OCI-LY7 (cell line): ENCODE data around the gene C3orf80. TPM values are rescaled to one million over a fixed set of nuclear protein-coding genes. Genes with fewer than 3 reads are reported as not detected.
"Not testable (repeated sequence)": the region's sequence is repeated elsewhere in the genome, so short reads cannot be mapped to it uniquely, and the experiment has no call there.

Experiments used
- BruUV-seq: library from RNA; stranded (reverse); fragments of 400-500 nt; replicated peaks from 2 replicates; lab custom pipeline; 2021; lab: Mats Ljungman, UMichigan
- CTCF ChIA-PET: fragments of 300-600 bp; sonication (Branson Sonifier 250); formaldehyde crosslinking; loops from one replicate; lab custom pipeline; 2022; ENCODE audit warnings: antibody characterized with exemption; ENCODE audit not compliant: unreplicated experiment; lab: Charles Lee
- POLR2A ChIA-PET: fragments of 300-600 bp; sonication (Branson Sonifier 250); formaldehyde crosslinking; loops from one replicate; lab custom pipeline; 2022; ENCODE audit warnings: antibody characterized with exemption; lab: Charles Lee
- DNase-seq: peaks from one replicate; pipeline ENCODE4 v3.0.0-alpha.2; 2015; ENCODE audit warnings: low spot score
- H2AFZ ChIP-seq: fragments of 200-600 bp; sonication (generic), shearing (Covaris generic); 2 replicates; pipeline ENCODE4 v1.6.1; 2014; ENCODE audit warnings: mild to moderate bottlenecking, antibody characterized with exemption, low read length, moderate library complexity
- H3K27ac ChIP-seq: fragments of 200-600 bp; sonication (generic); 2 replicates; pipeline ENCODE4 v1.5.1; 2014; ENCODE audit warnings: mixed run types, low read depth, mild to moderate bottlenecking, moderate library complexity, low read length, inconsistent platforms; ENCODE audit not compliant: poor library complexity, severe bottlenecking
- H3K36me3 ChIP-seq: fragments of 200-600 bp; sonication (generic); 2 replicates; pipeline ENCODE4 v1.6.1; 2014; ENCODE audit warnings: mild to moderate bottlenecking, antibody characterized with exemption, low read length, moderate library complexity, mixed read lengths; ENCODE audit not compliant: insufficient read depth
- H3K4me1 ChIP-seq: fragments of 200-600 bp; sonication (generic); 2 replicates; pipeline ENCODE4 v1.5.1; 2014; ENCODE audit warnings: mild to moderate bottlenecking, low read length; ENCODE audit not compliant: insufficient read depth, poor library complexity, severe bottlenecking
- H3K4me2 ChIP-seq: fragments of 200-600 bp; sonication (generic); 2 replicates; pipeline ENCODE4 v1.6.1; 2014; ENCODE audit warnings: mild to moderate bottlenecking, low read length
- H3K4me3 ChIP-seq: fragments of 200-600 bp; sonication (generic); 2 replicates; pipeline ENCODE4 v1.5.1; 2014; ENCODE audit warnings: mild to moderate bottlenecking, low read depth, low read length; ENCODE audit not compliant: poor library complexity, severe bottlenecking
- H3K79me2 ChIP-seq: fragments of 200-600 bp; sonication (generic); 2 replicates; pipeline ENCODE4 v1.6.1; 2016; ENCODE audit warnings: low read depth, mild to moderate bottlenecking, low read length, moderate library complexity, mixed read lengths; ENCODE audit not compliant: insufficient read depth
- H3K9me2 ChIP-seq: fragments of 200-600 bp; sonication (generic); 2 replicates; pipeline ENCODE4 v1.6.1; 2016; ENCODE audit warnings: mild to moderate bottlenecking, low read length, mixed read lengths; ENCODE audit not compliant: insufficient read depth
- H3K9me3 ChIP-seq: fragments of 200-600 bp; sonication (generic); 2 replicates; pipeline ENCODE4 v1.6.1; 2014; ENCODE audit warnings: mild to moderate bottlenecking, mixed run types, low read length, mixed read lengths
- H4K20me1 ChIP-seq: fragments of 200-600 bp; sonication (generic); 2 replicates; pipeline ENCODE4 v1.6.1; 2014; ENCODE audit warnings: mild to moderate bottlenecking, antibody characterized with exemption, low read length, moderate library complexity, mixed read lengths; ENCODE audit not compliant: insufficient read depth
- EZH2phosphoT487 ChIP-seq: fragments of 200-600 bp; sonication (generic); IDR thresholded peaks from 2 replicates; pipeline ENCODE4 v1.6.1; 2018; ENCODE audit warnings: low read depth, borderline replicate concordance, mild to moderate bottlenecking, mixed run types, antibody characterized with exemption, low read length, moderate library complexity, mixed read lengths
- intact Hi-C: fragments of 100-400 bp; cut with micrococcal nuclease; formaldehyde crosslinking; loops from one replicate; pipeline ENCODE4 v1.10.0; 2022; ENCODE audit not compliant: unreplicated experiment
- total RNA-seq, 2 experiments: library from RNA; depleted of rRNA in 1 of 2; stranded (reverse); fragments of >200 nt in 1 of 2; shearing (Covaris generic) in 1 of 2; gene quantifications; 2 replicates each; pipeline ENCODE4 v1.2.3, GENCODE V29; 2014 to 2022
- TF ChIP-seq, protein P1 (sequence below): fragments of 200-600 bp; sonication (generic); conservative IDR thresholded peaks from 2 replicates; pipeline ENCODE4 v1.5.1; 2014; ENCODE audit warnings: mild to moderate bottlenecking, antibody characterized with exemption, low read length, moderate library complexity, mixed read lengths

C3orf80 gene
- total RNA-seq, 2 experiments from 2014 or later = not detected

DNA sequence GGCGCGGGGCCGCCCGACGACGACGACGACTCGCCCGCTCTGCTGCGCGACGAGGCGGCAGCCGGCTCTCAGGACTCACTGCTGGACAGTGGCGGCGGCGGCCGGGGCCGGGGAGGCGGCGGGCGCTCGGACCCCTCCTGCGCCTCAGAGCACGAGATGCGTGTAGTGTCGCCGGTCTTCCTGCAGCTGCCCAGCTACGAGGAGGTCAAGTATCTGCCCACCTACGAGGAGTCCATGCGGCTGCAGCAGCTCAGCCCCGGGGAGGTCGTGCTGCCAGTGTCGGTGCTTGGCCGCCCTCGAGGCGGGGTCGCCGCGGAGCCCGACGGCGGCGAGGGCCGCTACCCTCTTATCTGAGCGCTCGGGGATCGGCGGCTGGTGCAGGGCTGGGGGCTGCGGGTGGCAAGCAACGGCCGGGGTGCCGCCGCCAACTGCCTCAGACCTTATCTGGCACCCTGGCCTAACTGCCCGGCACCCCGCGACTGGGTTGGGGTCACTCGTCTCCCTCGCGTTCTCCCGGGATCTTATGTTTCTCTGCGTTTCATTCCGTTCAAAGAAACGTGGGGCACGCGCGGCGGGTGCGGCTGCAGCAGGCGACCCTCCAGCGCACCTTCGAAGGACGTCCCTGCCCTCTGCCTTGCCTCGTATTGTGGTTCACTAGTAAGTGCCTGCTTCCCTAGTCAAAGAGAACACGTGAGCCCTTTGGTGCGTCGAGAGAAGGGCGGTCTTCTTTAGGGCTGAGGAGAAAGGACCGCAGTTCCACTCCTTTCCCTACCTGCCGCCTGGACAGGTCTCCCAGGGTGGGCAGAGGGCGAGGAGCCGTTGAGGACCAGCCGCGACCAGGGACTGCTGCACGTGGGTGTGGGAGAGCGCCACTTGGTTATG is 1.0 kb downstream of the C3orf80 start:
- H4K20me1 ChIP-seq = no peaks in the 10 kb centered on the region
- no peaks in the 10 kb centered on the region for H3K9me2 ChIP-seq
- no peak overlapping the region for H2AFZ ChIP-seq
- no peaks in the 10 kb centered on the region for H3K4me1 ChIP-seq
- H3K9me3 ChIP-seq = no peaks in the 10 kb centered on the region
- peak overlapping the region; percentile 54 for H3K4me3 ChIP-seq
- ChIA-PET CTCF (no interaction called here), POLR2A (no interaction called here)
- TF ChIP-seq, protein P1, sequence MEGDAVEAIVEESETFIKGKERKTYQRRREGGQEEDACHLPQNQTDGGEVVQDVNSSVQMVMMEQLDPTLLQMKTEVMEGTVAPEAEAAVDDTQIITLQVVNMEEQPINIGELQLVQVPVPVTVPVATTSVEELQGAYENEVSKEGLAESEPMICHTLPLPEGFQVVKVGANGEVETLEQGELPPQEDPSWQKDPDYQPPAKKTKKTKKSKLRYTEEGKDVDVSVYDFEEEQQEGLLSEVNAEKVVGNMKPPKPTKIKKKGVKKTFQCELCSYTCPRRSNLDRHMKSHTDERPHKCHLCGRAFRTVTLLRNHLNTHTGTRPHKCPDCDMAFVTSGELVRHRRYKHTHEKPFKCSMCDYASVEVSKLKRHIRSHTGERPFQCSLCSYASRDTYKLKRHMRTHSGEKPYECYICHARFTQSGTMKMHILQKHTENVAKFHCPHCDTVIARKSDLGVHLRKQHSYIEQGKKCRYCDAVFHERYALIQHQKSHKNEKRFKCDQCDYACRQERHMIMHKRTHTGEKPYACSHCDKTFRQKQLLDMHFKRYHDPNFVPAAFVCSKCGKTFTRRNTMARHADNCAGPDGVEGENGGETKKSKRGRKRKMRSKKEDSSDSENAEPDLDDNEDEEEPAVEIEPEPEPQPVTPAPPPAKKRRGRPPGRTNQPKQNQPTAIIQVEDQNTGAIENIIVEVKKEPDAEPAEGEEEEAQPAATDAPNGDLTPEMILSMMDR = no peak
- TF ChIP-seq EZH2phosphoT487 = no peak
- H3K4me2 ChIP-seq = peak overlapping the region; percentile 81; the same call in 1 of the 2 replicates
- no peak for DNase-seq
- no peaks in the 10 kb centered on the region for H3K79me2 ChIP-seq
- no peaks in the 10 kb centered on the region for H3K36me3 ChIP-seq
- BruUV-seq = no TSS peak
- H3K27ac ChIP-seq = no peak overlapping the region
- intact Hi-C loops = no loop called here

DNA sequence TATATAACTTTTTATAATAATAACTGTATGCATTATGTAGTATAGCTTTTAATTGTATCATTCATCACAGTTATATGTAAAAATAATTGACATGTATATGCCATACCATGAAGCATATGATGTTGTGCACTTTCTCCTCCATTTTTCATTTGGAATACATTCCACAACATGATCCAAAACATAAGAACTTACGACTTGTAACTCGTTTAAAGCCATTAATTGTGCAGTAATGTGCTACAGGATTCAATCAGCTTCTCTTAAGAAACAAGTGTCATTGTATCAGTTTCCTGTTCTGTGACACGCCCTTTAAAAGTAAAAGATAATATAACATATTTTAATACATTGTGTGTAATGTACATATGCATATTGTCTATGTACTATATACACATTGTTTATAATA is 2.2 kb downstream of the C3orf80 start:
- no peak for TF ChIP-seq EZH2phosphoT487
- TF ChIP-seq, protein P1 = no peak
- no TSS peak for BruUV-seq

DNA sequence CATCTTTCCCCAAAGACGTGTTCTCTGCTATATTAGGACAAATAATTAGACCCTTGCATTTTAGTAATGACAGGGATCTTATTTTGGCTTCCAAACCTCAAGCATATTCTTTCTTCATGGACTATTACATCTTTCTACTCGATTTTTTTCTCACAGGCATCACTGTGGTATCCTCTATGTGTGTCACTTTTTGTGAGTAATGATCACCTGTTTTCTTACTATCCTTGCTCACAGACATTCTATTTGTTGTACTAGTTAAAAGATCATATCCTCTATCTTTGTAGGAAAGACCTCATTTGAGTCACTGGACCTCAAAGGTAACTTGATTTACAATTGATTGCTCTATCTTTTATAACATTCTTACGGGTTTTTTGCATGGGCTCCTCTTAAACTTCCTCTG is 6.8 kb downstream of the C3orf80 start:
- Histone ChIP-seq H3K4me1 (no peaks in the 10 kb centered on the region), H3K27ac (no peak overlapping the region), H3K36me3 (no peaks in the 10 kb centered on the region), H3K79me2 (no peaks in the 10 kb centered on the region), H4K20me1 (no peaks in the 10 kb centered on the region), H3K9me2 (no peaks in the 10 kb centered on the region), H2AFZ (no peak overlapping the region), H3K9me3 (no peaks in the 10 kb centered on the region), H3K4me2 (no peak overlapping the region), H3K4me3 (no peak overlapping the region)
- POLR2A ChIA-PET = no interaction called here
- no peak for TF ChIP-seq EZH2phosphoT487
- TF ChIP-seq, protein P1 = no peak
- CTCF ChIA-PET = no interaction called here
- BruUV-seq = no TSS peak
- intact Hi-C loops = no loop called here
- DNase-seq = no peak

More for the DNA sequence above, 2.2 kb downstream of the C3orf80 start:
- CTCF ChIA-PET = no interaction called here
- Histone ChIP-seq H3K36me3 (no peaks in the 10 kb centered on the region), H3K9me2 (no peaks in the 10 kb centered on the region), H3K79me2 (no peaks in the 10 kb centered on the region), H3K4me3 (no peak overlapping the region), H2AFZ (no peak overlapping the region), H3K27ac (no peak overlapping the region), H3K4me1 (no peaks in the 10 kb centered on the region), H3K4me2 (no peak overlapping the region), H4K20me1 (no peaks in the 10 kb centered on the region), H3K9me3 (no peaks in the 10 kb centered on the region)
- POLR2A ChIA-PET = interaction anchor here (0.7 kb wide), 1 partner anchor 8 kb away, joined by 3 read pairs; no protein-coding TSS in a partner anchor
- intact Hi-C loops = no loop called here
- DNase-seq = no peak

DNA sequence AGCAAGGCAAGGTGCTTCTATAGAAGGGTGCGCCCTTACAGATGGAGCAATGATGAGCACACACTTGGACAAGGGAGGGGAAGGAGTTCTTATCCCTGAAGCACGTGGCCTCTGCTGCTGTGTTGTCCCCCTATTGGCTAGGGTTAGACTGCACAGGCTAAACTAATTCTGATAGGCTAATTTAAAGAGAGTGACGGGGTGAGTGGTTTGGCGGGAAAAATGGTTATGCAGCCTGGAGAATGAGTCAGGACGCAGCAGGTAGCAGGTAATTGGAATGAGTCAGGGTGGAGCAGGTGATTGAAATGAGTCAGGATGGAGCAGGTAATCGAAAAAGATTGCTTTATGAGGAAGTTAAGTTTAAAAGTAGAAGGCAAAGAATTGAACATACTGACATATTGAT is 15.5 kb downstream of the C3orf80 start:
- H3K9me2 ChIP-seq, H3K4me2 ChIP-seq, intact Hi-C loops, H3K9me3 ChIP-seq, H3K36me3 ChIP-seq, H2AFZ ChIP-seq, H3K4me1 ChIP-seq, H3K79me2 ChIP-seq, H3K4me3 ChIP-seq, CTCF ChIA-PET, H3K27ac ChIP-seq, BruUV-seq, H4K20me1 ChIP-seq, DNase-seq: not testable (repeated sequence)
- POLR2A ChIA-PET = interaction anchor here (0.7 kb wide), 1 partner anchor 53 kb away, joined by 3 read pairs; no protein-coding TSS in a partner anchor
